Measurements from ENCODE around the gene AK2.

Gene AK2

DNA sequence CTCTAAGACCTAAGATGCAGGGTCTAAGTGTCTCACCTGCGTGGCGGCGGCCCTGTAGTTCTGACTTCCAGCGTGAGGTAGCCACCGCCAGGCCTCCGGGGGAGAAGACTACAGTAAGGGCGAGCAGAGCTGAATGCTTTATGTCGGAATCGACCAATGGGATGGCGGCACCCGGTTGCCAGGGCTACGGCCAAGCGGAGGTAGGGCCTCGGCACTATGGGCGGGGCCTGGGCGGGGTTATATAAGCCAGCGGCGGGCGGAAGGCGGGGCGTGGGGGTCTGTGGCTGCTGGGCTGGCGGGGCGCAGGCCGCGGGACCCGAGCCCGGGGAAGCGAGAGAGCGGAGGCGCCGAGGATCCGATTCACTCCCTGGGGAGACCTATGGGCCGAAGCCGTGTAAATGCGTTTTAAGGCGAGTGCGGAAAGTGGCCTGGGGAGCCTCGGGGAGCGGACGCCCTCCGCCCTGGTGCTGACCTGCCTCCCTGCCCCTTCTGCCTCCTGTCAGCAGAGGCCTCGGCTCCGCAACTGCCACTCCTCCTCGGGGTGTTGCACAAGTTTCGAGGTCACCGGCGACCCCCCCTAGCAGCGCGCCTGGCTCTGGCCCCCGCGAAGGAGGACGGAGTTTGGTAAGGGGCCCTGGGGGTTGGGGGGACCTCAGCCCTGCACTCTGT is 44.3 kb upstream of the AK2 start, which contains the start of gene AZIN2:
Gene AZIN2 (plus strand): TSS at position 269 of the 669 bp plus-strand sequence. CDS start 1,097 bp downstream, outside the sequence.
- H3K36me3 ChIP-seq (ENCODE audit: control insufficient read depth, insufficient read depth, low read length), result no peaks in the 10 kb centered on the region
- H2BK120ac ChIP-seq (ENCODE audit: low read depth, low read length), result no peak within 1 kb of the TSS
- H3K4me1 ChIP-seq (ENCODE audit: control insufficient read depth, low read depth, low read length), result no peaks in the 10 kb centered on the region
- no peak within 1 kb of the TSS for H2BK15ac ChIP-seq (replicated peaks; ENCODE audit: low read depth)
- no peaks in the 10 kb centered on the region for H3K79me1 ChIP-seq (ENCODE audit: low read length)
- H4K5ac ChIP-seq (ENCODE audit: low read length), result no peak within 1 kb of the TSS
- H3K4me3 ChIP-seq (ENCODE audit: low read length), result peak within 1 kb of the TSS; percentile 63
- peak; percentile 97 for DNase-seq
- H3K9ac ChIP-seq (ENCODE audit: low read length), result peak within 1 kb of the TSS; percentile 70
- peak within 1 kb of the TSS; percentile 91 for H3K56ac ChIP-seq (ENCODE audit: low read length)
- H3K18ac ChIP-seq (ENCODE audit: low read length), result no peak within 1 kb of the TSS
- H2AK5ac ChIP-seq (ENCODE audit: low read length), result no peak within 1 kb of the TSS
- peak within 1 kb of the TSS; percentile 73 for H3K4me2 ChIP-seq (ENCODE audit: low read length)
- H4K8ac ChIP-seq (ENCODE audit: low read depth, low read length), result no peak within 1 kb of the TSS
- H3K27me3 ChIP-seq (ENCODE audit: insufficient read depth, low read length, poor library complexity), result peaks cover 11% of the 10 kb centered on the region
- no peak within 1 kb of the TSS for H3K23ac ChIP-seq (ENCODE audit: low read length)
- H3K27ac ChIP-seq (ENCODE audit: low read depth, low read length), result no peak within 1 kb of the TSS
- no peak within 1 kb of the TSS for H3K4ac ChIP-seq (ENCODE audit: low read depth, low read length)
- WGBS (ENCODE audit: extremely low coverage, insufficient coverage, low lambda C conversion rate), result no CpG with 5 or more reads among the region's 52 CpGs
- no peaks in the 10 kb centered on the region for H3K79me2 ChIP-seq (ENCODE audit: control insufficient read depth, insufficient read depth, low read length)
- no peak within 1 kb of the TSS for H2BK5ac ChIP-seq (ENCODE audit: low read length)

- no peak for DNase-seq
- H3K79me2 ChIP-seq (ENCODE audit: control insufficient read depth, insufficient read depth, low read length), result no peaks in the 10 kb centered on the region
- H3K4me3 ChIP-seq (ENCODE audit: low read length), result no peak overlapping the region
- no peak overlapping the region for H2AK5ac ChIP-seq (ENCODE audit: low read length)
- no peaks in the 10 kb centered on the region for H3K36me3 ChIP-seq (ENCODE audit: control insufficient read depth, insufficient read depth, low read length)
- H2BK15ac ChIP-seq (replicated peaks; ENCODE audit: low read depth), result no peak overlapping the region
- H3K27me3 ChIP-seq (ENCODE audit: insufficient read depth, low read length, poor library complexity), result peaks cover 11% of the 10 kb centered on the region
- peak overlapping the region; percentile 73 for H3K4me2 ChIP-seq (ENCODE audit: low read length)
- H3K56ac ChIP-seq (ENCODE audit: low read length), result peak overlapping the region; percentile 82
- H2BK120ac ChIP-seq (ENCODE audit: low read depth, low read length), result no peak overlapping the region
- no peaks in the 10 kb centered on the region for H3K4me1 ChIP-seq (ENCODE audit: control insufficient read depth, low read depth, low read length)
- H3K4ac ChIP-seq (ENCODE audit: low read depth, low read length), result no peak overlapping the region
- no peak overlapping the region for H3K23ac ChIP-seq (ENCODE audit: low read length)
- no peak overlapping the region for H3K27ac ChIP-seq (ENCODE audit: low read depth, low read length)
- H4K5ac ChIP-seq (ENCODE audit: low read length), result no peak overlapping the region
- no peak overlapping the region for H4K8ac ChIP-seq (ENCODE audit: low read depth, low read length)
- no peak overlapping the region for H2BK5ac ChIP-seq (ENCODE audit: low read length)
- no peaks in the 10 kb centered on the region for H3K79me1 ChIP-seq (ENCODE audit: low read length)
- no peak overlapping the region for H3K18ac ChIP-seq (ENCODE audit: low read length)
- H3K9ac ChIP-seq (ENCODE audit: low read length), result peak overlapping the region; percentile 68
- WGBS (ENCODE audit: extremely low coverage, insufficient coverage, low lambda C conversion rate), result no CpG with 5 or more reads among the region's 6 CpGs
Measured at GRCh38 chr1:33080373-33080772, 43.7 kb upstream of the AK2 start.

DNA sequence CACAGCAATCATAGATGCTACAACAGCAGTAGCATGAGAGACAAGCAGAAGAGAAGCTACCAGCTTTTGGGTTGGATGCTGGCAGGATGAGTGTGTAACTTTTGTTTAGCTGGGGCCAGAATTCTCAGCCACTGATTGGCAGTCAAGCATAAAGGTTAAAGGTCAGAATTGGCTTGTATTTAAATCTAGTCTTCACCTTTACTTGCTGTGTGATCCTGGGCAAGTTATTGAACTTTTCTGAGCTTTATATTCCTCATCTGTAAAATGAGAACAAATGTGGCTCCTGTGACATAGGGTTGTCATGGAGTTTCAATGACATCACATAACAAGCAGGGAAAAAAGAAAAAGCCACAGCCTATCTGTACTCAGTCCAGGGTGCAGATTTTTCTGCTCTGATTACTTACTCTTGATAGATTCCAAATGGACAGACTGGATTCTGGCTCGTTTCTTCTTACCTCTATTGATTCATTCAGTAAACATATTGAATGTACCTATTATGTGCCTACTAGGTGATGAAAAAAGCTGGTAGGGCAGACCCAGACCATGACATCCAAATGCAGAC is 41.4 kb upstream of the AK2 start:
- WGBS (ENCODE audit: extremely low coverage, insufficient coverage, low lambda C conversion rate), result no CpG with 5 or more reads among the region's 1 CpG
- Histone ChIP-seq H2BK15ac (replicated peaks; ENCODE audit: low read depth) (no peak overlapping the region), H2BK5ac (ENCODE audit: low read length) (no peak overlapping the region)

GRCh38 chr1:33074193-33074945 is 37.7 kb upstream of the AK2 start:
- Histone ChIP-seq H3K9ac (ENCODE audit: low read length) (no peak overlapping the region), H3K56ac (ENCODE audit: low read length) (no peak overlapping the region), H3K4me1 (ENCODE audit: control insufficient read depth, low read depth, low read length) (no peaks in the 10 kb centered on the region), H4K8ac (ENCODE audit: low read depth, low read length) (no peak overlapping the region), H3K4ac (ENCODE audit: low read depth, low read length) (no peak overlapping the region), H2BK5ac (ENCODE audit: low read length) (no peak overlapping the region), H3K79me2 (ENCODE audit: control insufficient read depth, insufficient read depth, low read length) (no peaks in the 10 kb centered on the region), H3K4me2 (ENCODE audit: low read length) (no peak overlapping the region), H3K27me3 (ENCODE audit: insufficient read depth, low read length, poor library complexity) (no peaks in the 10 kb centered on the region), H3K27ac (ENCODE audit: low read depth, low read length) (no peak overlapping the region), H3K23ac (ENCODE audit: low read length) (no peak overlapping the region), H4K5ac (ENCODE audit: low read length) (no peak overlapping the region), H3K36me3 (ENCODE audit: control insufficient read depth, insufficient read depth, low read length) (no peaks in the 10 kb centered on the region), H2BK15ac (replicated peaks; ENCODE audit: low read depth) (no peak overlapping the region), H2AK5ac (ENCODE audit: low read length) (no peak overlapping the region), H3K18ac (ENCODE audit: low read length) (no peak overlapping the region), H2BK120ac (ENCODE audit: low read depth, low read length) (no peak overlapping the region), H3K4me3 (ENCODE audit: low read length) (no peak overlapping the region), H3K79me1 (ENCODE audit: low read length) (no peaks in the 10 kb centered on the region)
- DNase-seq, result no peak
- WGBS (ENCODE audit: extremely low coverage, insufficient coverage, low lambda C conversion rate), result no CpG with 5 or more reads among the region's 4 CpGs

More for the DNA sequence above, 41.4 kb upstream of the AK2 start:
- Histone ChIP-seq H3K4me3 (ENCODE audit: low read length) (no peak overlapping the region), H3K23ac (ENCODE audit: low read length) (no peak overlapping the region), H3K4ac (ENCODE audit: low read depth, low read length) (no peak overlapping the region), H4K5ac (ENCODE audit: low read length) (no peak overlapping the region), H3K4me1 (ENCODE audit: control insufficient read depth, low read depth, low read length) (no peaks in the 10 kb centered on the region), H3K36me3 (ENCODE audit: control insufficient read depth, insufficient read depth, low read length) (no peaks in the 10 kb centered on the region), H2BK120ac (ENCODE audit: low read depth, low read length) (no peak overlapping the region), H2AK5ac (ENCODE audit: low read length) (no peak overlapping the region), H3K27ac (ENCODE audit: low read depth, low read length) (no peak overlapping the region), H3K18ac (ENCODE audit: low read length) (no peak overlapping the region), H3K79me2 (ENCODE audit: control insufficient read depth, insufficient read depth, low read length) (no peaks in the 10 kb centered on the region), H3K56ac (ENCODE audit: low read length) (no peak overlapping the region), H3K4me2 (ENCODE audit: low read length) (no peak overlapping the region), H3K9ac (ENCODE audit: low read length) (no peak overlapping the region), H3K27me3 (ENCODE audit: insufficient read depth, low read length, poor library complexity) (peaks cover 11% of the 10 kb centered on the region), H4K8ac (ENCODE audit: low read depth, low read length) (no peak overlapping the region), H3K79me1 (ENCODE audit: low read length) (no peaks in the 10 kb centered on the region)
- DNase-seq, result no peak

DNA sequence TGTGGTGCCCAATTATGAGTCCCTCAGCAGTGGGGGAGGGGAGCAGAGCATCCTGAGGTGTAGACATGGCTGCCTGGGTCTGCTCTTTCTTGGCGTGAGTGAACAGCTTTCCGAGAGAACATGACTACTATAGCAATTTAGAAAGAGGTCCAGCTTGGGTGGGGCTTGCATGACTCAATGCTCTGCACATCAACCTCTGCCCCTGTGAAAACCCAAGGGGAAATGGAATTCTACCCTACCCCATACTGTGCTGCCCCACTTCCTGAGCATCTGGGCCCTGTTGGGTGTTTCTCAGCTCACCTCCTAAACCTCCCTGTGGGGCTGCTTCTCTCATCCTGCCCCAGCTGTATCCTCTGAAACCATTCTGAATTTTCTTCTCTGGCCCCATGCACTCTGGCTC is 36.0 kb upstream of the AK2 start:
- no peak overlapping the region for H3K56ac ChIP-seq (ENCODE audit: low read length)
- no peaks in the 10 kb centered on the region for H3K4me1 ChIP-seq (ENCODE audit: control insufficient read depth, low read depth, low read length)
- H4K5ac ChIP-seq (ENCODE audit: low read length), result no peak overlapping the region
- H3K4me3 ChIP-seq (ENCODE audit: low read length), result no peak overlapping the region
- no peak overlapping the region for H2BK15ac ChIP-seq (replicated peaks; ENCODE audit: low read depth)
- H3K27me3 ChIP-seq (ENCODE audit: insufficient read depth, low read length, poor library complexity), result no peaks in the 10 kb centered on the region
- H3K9ac ChIP-seq (ENCODE audit: low read length), result no peak overlapping the region
- H3K36me3 ChIP-seq (ENCODE audit: control insufficient read depth, insufficient read depth, low read length), result no peaks in the 10 kb centered on the region
- no peak for DNase-seq
- H3K23ac ChIP-seq (ENCODE audit: low read length), result no peak overlapping the region
- no peak overlapping the region for H3K18ac ChIP-seq (ENCODE audit: low read length)
- H3K79me2 ChIP-seq (ENCODE audit: control insufficient read depth, insufficient read depth, low read length), result no peaks in the 10 kb centered on the region
- H3K4me2 ChIP-seq (ENCODE audit: low read length), result no peak overlapping the region
- no peak overlapping the region for H2AK5ac ChIP-seq (ENCODE audit: low read length)
- H4K8ac ChIP-seq (ENCODE audit: low read depth, low read length), result no peak overlapping the region
- no peak overlapping the region for H3K4ac ChIP-seq (ENCODE audit: low read depth, low read length)
- no peak overlapping the region for H2BK5ac ChIP-seq (ENCODE audit: low read length)
- no peak overlapping the region for H2BK120ac ChIP-seq (ENCODE audit: low read depth, low read length)
- H3K79me1 ChIP-seq (ENCODE audit: low read length), result no peaks in the 10 kb centered on the region
- no peak overlapping the region for H3K27ac ChIP-seq (ENCODE audit: low read depth, low read length)
- WGBS (ENCODE audit: extremely low coverage, insufficient coverage, low lambda C conversion rate), result no CpG with 5 or more reads among the region's 2 CpGs

Data from mesendoderm (in vitro differentiated cells).